ENCODE data around the gene CCDC124.
"Not testable (repeated sequence)": the region's sequence is repeated elsewhere in the genome, so short reads cannot be mapped to it uniquely, and the experiment has no call there.

The CCDC124 gene, protein sequence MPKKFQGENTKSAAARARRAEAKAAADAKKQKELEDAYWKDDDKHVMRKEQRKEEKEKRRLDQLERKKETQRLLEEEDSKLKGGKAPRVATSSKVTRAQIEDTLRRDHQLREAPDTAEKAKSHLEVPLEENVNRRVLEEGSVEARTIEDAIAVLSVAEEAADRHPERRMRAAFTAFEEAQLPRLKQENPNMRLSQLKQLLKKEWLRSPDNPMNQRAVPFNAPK

DNA sequence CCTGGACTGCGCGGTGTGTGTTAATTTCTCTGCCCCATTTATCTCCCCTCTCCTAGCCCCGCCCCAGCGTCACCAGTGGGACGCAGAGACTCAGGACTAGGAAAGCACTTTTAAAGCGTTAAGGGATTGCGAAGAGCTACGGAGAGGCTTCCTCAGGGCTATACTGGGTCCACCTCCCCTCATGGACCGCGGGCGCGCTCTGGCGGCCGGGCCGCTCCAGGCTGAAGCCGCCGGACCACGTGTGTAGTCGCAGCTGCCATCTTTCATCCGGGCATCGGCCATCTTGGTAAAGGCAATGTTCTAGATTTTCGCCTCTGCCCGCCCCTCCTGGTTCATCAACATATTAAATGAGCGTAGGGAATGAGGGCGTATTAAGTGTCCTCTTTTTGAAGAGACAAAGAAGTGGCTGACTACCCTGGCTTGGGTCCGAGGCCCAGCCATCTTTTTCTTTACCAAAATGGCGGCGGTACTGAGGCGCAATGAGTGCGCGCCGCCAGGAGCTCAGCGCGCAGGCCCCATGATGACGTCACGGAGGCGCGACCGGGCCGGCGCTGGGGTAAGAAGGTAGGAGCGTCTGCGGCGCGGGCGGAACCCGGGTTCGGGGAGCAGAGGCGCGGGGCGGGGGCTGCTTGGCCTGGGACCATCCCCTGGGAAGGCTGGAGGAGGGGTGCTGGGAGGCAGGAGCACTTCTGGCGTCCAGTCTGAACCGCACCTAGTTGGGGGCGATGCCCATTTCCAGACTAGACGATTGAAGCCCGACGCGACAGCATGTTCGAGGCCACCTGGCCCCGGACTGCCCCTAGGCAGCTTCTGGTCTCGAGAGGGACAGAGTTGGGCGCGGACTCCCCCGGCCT is at the start of gene CCDC124:
TSS of gene CCDC124 (plus strand) at position 531 of the 854 bp plus-strand sequence. CDS start 3,406 bp downstream, outside the sequence.
- ATAC-seq: peak; percentile 96 to 97

DNA sequence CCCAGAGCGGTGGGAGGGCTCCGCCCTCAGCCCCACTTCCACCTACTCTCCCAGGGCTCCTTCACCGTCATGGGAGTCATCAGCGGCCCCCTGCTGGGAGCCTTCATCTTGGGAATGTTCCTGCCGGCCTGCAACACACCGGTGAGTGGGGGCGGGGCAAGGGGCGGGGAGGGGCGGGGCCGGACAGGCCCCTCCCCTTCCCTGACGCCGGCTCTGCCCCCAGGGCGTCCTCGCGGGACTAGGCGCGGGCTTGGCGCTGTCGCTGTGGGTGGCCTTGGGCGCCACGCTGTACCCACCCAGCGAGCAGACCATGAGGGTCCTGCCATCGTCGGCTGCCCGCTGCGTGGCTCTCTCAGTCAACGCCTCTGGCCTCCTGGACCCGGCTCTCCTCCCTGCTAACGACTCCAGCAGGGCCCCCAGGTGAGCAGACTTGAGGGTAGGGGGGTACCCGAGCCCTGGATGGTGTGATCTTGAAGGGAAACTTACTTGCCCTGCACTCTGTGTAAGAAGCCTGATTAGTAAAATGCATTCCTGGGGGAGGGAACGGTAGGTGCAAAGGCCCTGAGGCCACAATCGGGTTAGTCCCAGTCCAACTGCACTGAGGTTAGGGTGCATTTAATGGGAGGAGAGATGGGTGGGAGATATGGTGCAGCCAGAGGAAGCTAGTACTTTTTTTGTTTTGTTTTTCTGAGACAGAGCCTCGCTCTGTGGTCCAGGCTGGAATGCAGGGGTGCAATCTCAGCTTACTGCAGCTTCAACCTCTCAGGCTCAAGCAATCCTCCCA is 49.0 kb upstream of the CCDC124 start:
- no peak for ATAC-seq

DNA sequence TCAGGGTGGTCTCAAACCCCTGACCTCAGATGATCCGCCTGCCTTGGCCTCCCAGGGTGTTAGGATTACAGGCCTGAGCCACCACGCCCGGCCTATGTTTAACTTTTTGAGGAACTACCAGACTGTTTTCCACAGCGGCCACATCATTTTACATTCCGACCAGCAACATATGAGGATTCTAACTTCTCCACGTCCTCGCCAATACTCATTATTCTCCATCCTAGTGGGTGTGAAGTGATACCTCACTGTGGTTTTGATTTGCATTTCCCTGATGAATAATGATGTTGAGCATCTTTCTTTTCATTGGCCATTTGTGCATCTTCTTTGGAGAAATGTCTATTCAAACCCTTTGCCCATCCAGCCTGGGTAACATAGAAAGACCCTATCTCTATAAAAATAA is 46.3 kb upstream of the CCDC124 start:
- no peak for ATAC-seq

DNA sequence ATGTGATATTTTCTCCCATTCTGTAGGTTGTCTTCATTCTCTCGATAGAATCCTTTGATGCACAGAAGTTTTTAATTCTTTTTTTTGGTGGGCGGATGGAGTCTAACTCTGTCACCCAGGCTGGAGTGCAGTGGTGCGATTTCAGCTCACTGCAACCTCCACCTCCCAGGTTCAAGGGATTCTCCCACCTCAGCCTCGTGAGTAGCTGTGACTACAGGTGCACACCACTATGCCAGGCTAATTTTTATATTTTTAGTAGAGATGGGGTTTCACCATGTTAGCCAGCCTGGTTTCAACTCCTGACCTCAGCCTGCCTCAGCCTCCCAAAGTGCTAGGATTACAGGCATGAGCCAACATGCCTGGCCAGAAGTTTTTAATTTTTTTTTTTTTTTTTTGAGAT is 45.6 kb upstream of the CCDC124 start:
- not testable (repeated sequence) for ATAC-seq

DNA sequence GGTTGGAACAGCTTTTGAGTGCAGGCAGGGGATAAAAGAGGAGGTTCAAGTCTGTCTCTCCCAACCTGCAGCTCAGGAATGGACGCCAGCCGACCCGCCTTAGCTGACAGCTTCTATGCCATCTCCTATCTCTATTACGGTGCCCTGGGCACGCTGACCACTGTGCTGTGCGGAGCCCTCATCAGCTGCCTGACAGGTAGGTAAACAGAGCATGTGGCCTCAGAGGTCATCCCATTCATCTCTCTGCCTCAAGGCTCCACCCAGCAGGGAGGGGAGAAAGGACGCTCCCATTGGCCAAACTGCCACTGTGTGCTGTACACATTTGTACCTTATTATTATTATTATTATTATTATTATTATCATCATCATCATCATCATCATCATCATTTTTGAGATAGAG is 44.6 kb upstream of the CCDC124 start:
- no peak for ATAC-seq

DNA sequence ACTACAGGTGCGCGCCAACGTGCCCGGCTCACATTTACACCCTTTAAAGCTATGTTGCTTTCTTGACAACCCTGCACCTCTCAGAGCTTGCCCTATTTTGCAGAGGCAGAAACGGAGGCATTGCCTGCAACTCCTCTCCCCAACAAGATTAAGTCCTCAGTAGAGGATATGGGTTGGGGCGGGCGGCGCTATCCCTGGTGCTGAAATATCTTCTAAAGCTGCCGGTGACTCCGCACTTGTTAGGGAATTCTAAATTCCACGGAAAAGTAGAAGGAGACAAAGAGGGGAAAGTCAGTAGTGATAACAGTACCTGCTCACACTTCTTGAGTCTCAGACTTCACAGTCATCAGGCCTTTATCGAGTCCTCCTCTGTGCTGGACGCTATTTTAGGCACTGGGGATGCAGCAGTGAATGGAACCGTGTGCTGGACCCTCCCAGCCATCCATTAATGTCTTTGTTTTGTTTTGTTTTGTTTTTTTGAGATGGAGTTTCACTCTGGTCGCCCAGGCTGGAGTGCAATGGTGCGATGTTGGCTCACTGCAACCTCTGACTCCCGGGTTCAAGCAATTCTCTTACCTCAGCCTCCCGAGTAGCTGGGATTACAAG is 43.1 kb upstream of the CCDC124 start:
- no peak for ATAC-seq

DNA sequence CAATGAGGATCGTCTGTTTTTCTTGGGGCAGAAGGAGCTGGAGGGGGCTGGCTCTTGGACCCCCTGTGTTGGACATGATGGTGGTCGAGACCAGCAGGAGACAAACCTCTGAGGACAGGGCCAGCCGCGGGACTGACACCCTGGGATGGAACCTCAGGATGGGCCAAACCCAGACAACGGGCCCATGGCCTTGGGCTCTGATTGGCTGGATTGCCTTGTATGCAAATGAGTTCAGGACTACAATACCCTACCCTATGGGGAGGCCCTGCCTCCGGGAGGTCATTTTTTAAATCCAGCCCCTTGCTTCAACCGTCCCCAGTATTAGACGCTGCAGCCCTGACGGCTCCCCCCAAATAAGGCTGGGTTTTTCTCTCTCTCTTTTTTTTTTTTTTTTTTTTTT is 39.0 kb upstream of the CCDC124 start:
- ATAC-seq: no peak

DNA sequence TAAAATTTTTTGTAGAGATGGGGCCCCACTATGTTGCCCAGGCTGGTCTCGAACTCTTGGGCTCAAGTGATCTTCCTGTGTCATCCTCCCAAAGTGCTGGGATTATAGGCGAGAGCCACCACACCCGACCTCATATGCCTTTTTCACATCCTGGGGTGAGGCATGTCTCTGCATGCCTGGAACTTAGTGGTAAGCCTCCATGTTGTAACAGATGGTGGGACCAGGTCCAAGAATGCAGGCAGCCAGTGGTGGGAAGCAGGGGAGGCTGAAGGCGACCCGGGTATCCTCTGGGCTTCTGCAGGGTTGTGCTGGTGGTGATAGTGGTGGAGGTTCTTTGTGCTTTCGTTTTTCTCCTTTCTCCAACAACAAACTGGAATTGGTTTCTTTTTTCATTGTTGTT is 30.1 kb upstream of the CCDC124 start:
- no peak for ATAC-seq

DNA sequence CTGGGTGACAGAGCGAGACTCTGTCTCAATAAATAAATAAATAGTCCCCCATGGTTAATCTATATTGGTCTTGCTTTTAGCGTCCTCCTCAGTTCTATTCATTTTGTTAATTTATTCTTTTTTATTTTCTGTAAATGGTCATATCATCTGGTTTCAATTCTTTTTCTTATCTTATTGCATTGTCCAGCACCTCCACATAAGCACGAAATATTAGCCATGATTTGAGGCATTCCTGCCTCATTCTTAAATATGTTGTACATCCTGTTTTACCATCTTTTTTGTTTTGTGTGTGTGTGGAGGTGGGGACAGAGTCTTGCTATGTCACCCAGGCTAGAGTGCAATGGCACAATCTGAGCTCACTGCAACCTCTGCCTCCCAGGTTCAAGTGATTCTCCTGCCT is 24.6 kb upstream of the CCDC124 start:
- no peak for ATAC-seq

DNA sequence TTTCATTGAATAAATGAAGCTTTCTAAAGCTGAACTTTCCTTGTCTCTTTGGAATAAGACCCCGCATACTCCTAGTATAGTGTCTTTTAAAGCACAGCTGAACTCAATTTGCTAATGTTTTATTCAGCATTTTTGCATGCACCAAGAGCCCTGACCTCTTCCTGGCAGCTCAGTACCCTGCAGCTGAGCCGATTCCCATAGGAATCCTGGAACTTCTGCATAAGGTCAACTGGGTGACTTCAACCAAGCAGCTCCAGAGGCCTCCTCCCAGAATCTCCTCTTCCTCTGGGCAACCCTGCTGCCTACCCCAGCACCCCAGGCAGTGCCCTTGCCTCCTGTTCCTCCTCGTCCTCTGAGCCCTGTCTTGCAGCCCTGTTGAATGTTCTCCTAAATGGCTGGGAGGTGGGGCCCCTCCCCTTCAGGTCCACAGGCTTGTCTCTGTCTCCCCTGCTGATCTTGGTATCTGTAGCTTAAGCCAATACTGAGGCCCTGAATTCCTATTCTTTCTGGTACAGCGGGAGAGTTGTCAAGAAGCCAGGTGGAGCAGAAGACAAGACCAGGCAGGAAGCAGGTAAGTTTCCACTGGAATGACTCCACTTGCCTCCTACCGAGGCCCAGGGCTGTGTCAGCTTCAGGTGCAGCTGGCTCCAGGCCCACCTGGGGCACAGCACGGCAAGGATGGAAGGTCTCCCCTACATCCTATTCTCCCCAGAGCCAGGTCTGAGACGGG is 23.6 kb upstream of the CCDC124 start:
- ATAC-seq: no peak

DNA sequence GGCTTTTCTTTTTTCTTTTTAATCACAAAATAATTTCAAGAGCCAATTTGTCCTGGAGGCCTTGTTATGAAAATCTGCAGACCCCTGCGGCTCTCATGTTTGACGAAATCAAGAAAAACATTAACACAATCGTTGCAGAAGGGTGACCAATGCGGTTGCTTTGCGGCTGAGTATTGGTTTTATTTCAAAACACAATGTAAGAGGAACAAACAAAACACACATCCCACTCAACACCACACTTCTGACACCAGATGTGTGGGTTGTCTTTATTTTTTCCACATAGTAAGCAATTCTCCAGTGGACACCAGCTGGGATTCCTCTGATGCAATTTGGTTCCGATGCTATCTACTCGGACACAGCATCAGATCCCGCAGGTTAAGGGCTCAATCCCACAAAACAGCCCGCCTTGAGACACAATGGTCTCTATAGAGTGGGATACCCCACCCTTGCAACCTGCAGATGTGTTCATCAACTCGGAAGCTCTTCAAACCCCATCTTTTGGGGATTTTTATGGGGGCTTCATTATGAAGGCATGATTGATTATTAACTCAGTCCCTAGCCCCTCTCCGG is 21.9 kb upstream of the CCDC124 start:
- ATAC-seq: no peak

DNA sequence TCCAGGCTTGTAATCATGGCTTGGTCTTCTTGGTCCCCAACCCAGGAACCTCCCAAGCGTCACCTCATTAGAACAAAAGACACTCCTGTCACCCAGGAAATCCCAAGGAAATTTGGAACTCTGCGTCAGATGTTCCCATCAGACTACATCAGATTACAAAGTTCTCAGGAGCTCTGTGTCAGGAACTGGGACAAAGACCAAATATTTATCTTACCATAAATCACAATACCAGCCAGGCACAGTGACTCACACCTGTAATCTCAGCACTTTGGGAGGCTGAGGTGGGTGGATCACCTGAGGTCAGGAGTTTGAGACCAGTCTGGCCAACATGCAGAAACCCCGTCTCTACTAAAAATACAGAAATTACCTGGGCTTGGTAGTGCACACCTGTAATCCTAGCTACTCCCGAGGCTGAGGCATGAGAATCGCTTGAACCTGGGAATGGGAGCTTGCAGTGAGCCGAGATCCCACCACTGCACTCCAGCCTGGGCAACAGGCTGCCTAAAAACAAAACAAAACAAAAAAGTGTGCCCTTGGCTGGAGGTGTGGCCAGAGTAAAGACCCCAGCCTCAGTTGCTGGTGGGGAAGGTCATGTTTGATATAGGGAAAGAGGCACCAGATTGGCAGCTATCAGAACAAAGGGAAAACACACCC is 16.7 kb upstream of the CCDC124 start:
- no peak for ATAC-seq

DNA sequence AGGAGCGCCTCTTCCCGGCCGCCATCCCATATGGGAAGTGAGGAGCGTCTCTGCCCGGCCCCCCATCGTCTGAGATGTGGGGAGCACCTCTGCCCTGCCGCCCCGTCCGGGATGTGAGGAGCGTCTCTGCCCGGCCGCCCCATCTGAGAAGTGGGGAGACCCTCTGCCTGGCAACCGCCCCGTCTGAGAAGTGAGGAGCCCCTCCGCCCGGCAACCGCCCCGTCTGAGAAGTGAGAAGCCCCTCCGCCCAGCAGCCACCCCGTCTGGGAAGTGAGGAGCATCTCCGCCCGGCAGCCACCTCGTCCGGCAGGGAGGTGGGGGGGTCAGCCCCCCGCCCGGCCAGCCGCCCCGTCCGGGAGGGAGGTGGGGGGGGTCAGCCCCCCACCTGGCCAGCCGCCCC is 14.7 kb upstream of the CCDC124 start:
- not testable (repeated sequence) for ATAC-seq

DNA sequence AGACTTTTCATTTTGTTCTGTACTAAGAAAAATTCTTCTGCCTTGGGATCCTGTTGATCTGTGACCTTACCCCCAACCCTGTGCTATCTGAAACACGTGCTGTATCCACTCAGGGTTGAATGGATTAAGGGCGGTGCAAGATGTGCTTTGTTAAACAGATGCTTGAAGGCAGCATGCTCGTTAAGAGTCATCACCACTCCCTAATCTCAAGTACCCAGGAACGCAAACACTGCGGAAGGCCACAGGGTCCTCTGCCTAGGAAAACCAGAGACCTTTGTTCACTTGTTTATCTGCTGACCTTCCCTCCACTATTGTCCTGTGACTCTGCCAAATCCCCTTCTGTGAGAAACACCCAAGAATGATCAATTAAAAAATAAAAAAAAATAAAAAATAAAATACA is 13.7 kb upstream of the CCDC124 start:
- not testable (repeated sequence) for ATAC-seq

DNA sequence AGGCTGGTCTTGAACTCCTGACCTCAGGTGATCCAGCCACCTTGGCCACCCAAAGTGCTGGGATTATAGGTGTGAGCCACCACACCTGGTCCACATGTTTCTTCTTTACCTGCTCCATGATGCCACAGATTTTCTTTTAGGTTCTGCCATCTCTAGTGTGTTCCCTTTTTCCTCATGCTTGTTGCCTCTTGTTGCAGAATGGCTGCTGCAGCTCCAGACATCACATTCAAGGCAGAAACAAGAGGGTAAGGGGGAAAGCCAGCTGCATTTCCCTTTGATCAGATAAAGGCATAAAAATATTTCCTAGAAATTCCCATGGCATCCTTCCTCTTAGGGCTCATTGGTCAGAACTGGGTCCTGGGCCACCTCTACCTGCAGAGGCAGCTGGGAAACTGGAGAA is 12.3 kb upstream of the CCDC124 start:
- ATAC-seq: no peak

DNA sequence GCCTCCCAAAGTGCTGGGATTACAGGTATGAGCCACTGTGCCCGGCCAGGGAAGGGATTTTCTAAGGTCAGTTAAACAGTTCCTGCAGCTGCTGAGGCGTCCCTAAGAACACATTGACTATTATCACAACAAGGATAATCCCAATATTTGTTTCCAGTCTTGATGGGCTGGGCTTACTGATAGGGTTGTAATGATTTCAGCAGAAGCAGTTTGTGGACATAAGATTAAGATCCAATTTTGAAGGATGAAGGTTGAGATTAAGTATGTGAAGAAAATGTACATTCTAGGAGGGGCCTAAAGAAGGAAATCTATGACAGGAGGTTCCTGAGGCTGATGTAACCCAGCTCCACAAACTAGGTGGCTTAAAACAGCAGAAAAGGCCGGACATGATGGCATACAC is 10.7 kb upstream of the CCDC124 start:
- ATAC-seq: no peak

DNA sequence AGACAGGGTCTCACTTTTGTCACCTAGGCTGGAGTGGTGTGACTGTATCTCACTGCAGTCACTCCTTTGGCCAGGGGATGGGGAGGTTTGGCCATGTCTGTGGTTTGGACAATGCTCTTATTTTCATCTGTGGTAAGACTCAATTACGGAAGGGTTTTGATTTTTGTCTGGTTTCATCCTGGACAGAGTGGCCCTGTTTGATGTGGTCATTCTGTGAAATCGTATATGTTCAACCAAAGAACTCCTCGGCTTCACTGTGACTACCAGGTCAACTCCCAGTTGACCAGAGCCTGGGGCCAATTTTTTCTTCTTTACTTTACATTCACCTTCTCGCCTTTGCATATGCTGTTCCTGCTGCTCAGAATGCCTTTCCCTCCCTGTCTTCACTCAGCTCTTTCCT is 6.8 kb upstream of the CCDC124 start:
- no peak for ATAC-seq

DNA sequence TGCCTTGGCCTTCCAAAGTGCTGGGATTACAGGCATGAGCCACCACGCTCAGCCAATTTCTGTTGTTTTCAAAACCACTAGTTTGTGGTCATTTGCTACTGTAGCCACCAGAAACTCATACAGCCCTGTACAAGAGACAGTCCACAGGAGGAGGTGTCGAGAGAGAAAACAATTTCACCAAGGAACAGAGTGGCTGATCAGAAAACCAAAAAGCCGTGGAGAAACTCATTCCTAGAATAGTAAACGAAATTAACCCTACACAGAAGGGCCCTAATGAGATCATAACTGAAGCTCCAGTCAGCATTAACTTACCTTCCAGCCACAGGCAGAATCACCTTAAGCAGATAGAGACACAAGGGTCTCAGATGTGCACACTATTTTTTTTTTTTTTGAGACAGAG is 3.8 kb upstream of the CCDC124 start:
- ATAC-seq: no peak

DNA sequence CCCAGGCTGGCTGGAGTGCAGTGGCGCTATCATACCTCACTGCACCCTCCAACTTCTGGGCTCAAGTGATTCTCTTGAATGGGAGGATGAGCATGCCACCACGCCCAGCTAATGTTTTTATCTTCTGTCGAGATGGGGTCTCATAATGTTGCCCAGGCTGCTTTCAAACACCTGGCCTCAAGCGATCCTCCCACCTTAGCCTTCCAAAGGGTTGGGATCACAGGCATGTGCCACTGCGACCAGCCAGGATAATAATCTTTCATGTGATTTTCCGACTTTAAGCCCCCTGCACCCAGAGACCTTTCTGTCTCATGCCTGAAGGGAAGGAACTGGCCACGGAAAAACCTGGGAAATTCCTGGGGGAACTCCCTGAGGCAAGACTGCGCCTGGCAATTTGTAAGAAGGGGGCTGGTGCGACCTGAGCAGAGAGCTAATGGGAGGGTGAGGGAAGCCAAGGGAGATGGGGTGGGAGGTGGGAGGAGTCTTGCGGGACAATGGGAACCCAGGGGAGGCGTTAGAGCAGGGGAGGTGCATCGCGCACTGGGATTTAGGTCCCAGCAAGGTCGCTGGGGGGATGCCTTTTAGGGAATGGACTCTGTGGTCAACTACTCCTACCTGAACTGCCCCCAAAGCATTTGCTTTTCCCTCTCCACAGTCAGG is 1.2 kb upstream of the CCDC124 start:
- no peak for ATAC-seq

DNA sequence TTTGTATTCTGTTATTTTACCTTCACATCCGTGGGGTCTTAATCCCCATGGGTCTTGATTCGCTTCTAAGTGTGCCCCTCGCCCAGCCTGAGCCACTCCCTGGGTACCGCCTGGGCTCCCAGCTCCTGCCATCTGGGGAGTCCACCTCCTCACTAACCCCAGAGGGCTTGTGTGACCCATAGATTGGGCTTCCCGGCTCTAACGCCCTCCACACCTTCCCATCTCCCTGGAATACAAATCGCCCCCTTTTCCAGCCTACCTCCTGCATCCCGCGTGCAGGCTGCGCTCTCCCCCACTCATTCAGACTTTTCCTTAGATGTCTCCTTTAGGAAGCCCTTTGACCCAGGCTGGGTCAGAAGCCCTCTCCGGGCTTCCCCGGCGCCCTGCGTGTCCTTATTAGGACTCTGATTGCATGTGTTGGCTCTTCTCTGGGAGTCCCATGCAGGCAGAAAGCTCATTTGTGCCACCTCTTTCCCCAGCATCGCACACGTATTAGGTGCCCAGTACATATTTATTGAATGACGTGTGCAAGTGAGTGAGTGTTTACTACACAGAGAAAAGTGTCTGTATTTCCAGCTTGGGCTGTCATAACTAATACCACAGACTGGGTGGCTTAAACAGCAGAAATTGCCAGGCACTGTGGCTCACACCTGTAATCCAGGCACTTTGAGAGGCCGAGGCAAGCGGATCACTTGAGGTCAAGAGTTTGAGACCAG is 757 bp downstream of the CCDC124 start:
- no peak for ATAC-seq
